HEK293T (cell line): ENCODE measurements around the gene SLF2.

ENCODE experiments used
- CTCF ChIA-PET: fragments of 350-600 bp; formaldehyde crosslinking; extraction: SDS; loops from one replicate; lab custom pipeline; 2021; ENCODE audit warnings: antibody characterized with exemption, inconsistent platforms; lab: Yijun Ruan, JAX
- POLR2A ChIA-PET: fragments of 350-600 bp; formaldehyde crosslinking; extraction: SDS; loops from one replicate; lab custom pipeline; 2020; ENCODE audit warnings: antibody characterized with exemption, inconsistent platforms; lab: Yijun Ruan, JAX
- DNase-seq: peaks from one replicate; pipeline ENCODE4 v3.0.0; 2012; ENCODE audit warnings: mixed read lengths; ENCODE audit errors: extremely low spot score
- ARNT ChIP-seq: fragments of 450-650 bp; IDR thresholded peaks from 2 replicates; pipeline ENCODE4 v1.6.1; 2017; ENCODE audit warnings: mild to moderate bottlenecking
- BHLHE40 ChIP-seq: fragments of 450-650 bp; IDR thresholded peaks from 2 replicates; pipeline ENCODE4 v1.6.1; 2016; ENCODE audit warnings: mild to moderate bottlenecking, moderate library complexity, borderline replicate concordance
- CTBP1 ChIP-seq: fragments of 450-650 bp; IDR thresholded peaks from 2 replicates; pipeline ENCODE4 v1.6.1; 2016; ENCODE audit warnings: borderline replicate concordance
- ELF4 ChIP-seq: fragments of 450-650 bp; IDR thresholded peaks from 2 replicates; pipeline ENCODE4 v1.6.1; 2017; ENCODE audit warnings: antibody characterized with exemption
- FOXA1 ChIP-seq: fragments of 450-650 bp; IDR thresholded peaks from 2 replicates; pipeline ENCODE4 v1.6.1; 2016; ENCODE audit warnings: mild to moderate bottlenecking
- FOXK2 ChIP-seq: fragments of 450-650 bp; IDR thresholded peaks from 2 replicates; pipeline ENCODE4 v1.6.1; 2016; ENCODE audit warnings: mild to moderate bottlenecking
- FOXM1 ChIP-seq: fragments of 450-650 bp; IDR thresholded peaks from 2 replicates; pipeline ENCODE4 v1.6.1; 2017; ENCODE audit warnings: mild to moderate bottlenecking, borderline replicate concordance
- HDGF ChIP-seq: fragments of 450-650 bp; IDR thresholded peaks from 2 replicates; pipeline ENCODE4 v1.6.1; 2017; ENCODE audit warnings: antibody characterized with exemption, borderline replicate concordance
- L3MBTL2 ChIP-seq: fragments of 450-650 bp; conservative IDR thresholded peaks from 2 replicates; pipeline ENCODE4 v1.6.1; 2016; ENCODE audit warnings: mild to moderate bottlenecking
- LEF1 ChIP-seq: fragments of 450-650 bp; IDR thresholded peaks from 2 replicates; pipeline ENCODE4 v1.6.1; 2017; ENCODE audit warnings: mild to moderate bottlenecking, borderline replicate concordance
- NFRKB ChIP-seq: fragments of 450-650 bp; IDR thresholded peaks from 2 replicates; pipeline ENCODE4 v1.6.1; 2016; ENCODE audit warnings: mild to moderate bottlenecking, moderate library complexity
- SP1 ChIP-seq: fragments of 450-650 bp; IDR thresholded peaks from 2 replicates; pipeline ENCODE4 v1.6.1; 2017
- SUZ12 ChIP-seq: fragments of 450-650 bp; IDR thresholded peaks from 2 replicates; pipeline ENCODE4 v1.6.1; 2016; ENCODE audit warnings: mild to moderate bottlenecking
- TARDBP ChIP-seq: fragments of 450-650 bp; IDR thresholded peaks from 2 replicates; pipeline ENCODE4 v1.6.1; 2016
- ZNF384 ChIP-seq: fragments of 450-650 bp; IDR thresholded peaks from 2 replicates; pipeline ENCODE4 v1.6.1; 2016
- TF ChIP-seq, protein P1 (sequence below): fragments of 450-650 bp; IDR thresholded peaks from 2 replicates; pipeline ENCODE4 v1.6.1; 2016

Gene SLF2

DNA sequence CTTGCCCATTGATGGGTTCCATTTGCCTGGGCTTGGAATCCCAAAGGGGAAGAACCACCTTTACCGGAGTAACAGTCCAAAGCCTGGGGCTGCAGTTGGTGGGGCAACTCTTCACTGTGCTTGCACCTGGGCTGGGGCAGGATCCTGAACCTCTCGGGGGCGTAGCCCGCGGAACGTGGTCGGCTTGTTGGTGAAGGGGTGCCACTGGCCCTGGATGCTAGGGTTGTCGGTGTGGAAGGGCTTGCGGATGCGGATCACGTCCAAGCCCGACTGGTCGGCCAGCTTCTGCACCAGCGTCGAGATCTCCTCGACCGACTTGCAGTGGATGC, 73.8 kb downstream of the SLF2 start:
- POLR2A ChIA-PET: interaction anchor here (0.7 to 1.9 kb wide), 3 partner anchors 12 to 32 kb away, joined by 3 to 5 read pairs (median 4); no protein-coding TSS in a partner anchor
- no peak for TF ChIP-seq NFRKB
- no peak for TF ChIP-seq FOXK2
- TF ChIP-seq FOXM1: no peak
- TF ChIP-seq SP1: no peak
- TF ChIP-seq FOXA1: no peak
- no peak for TF ChIP-seq BHLHE40
- TF ChIP-seq HDGF: no peak
- TF ChIP-seq, protein P1, sequence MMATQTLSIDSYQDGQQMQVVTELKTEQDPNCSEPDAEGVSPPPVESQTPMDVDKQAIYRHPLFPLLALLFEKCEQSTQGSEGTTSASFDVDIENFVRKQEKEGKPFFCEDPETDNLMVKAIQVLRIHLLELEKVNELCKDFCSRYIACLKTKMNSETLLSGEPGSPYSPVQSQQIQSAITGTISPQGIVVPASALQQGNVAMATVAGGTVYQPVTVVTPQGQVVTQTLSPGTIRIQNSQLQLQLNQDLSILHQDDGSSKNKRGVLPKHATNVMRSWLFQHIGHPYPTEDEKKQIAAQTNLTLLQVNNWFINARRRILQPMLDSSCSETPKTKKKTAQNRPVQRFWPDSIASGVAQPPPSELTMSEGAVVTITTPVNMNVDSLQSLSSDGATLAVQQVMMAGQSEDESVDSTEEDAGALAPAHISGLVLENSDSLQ: no peak
- no peak for TF ChIP-seq LEF1
- TF ChIP-seq CTBP1: no peak
- TF ChIP-seq ZNF384: no peak
- TF ChIP-seq ELF4: no peak
- no peak for TF ChIP-seq SUZ12
- no peak for TF ChIP-seq L3MBTL2
- no peak for TF ChIP-seq TARDBP
- no peak for TF ChIP-seq ARNT
- CTCF ChIA-PET: interaction anchor here (1.3 to 1.9 kb wide), 2 partner anchors 13 to 63 kb away, joined by 3 to 4 read pairs; partner anchors contain the start of gene LZTS2
- DNase-seq: no peak

DNA sequence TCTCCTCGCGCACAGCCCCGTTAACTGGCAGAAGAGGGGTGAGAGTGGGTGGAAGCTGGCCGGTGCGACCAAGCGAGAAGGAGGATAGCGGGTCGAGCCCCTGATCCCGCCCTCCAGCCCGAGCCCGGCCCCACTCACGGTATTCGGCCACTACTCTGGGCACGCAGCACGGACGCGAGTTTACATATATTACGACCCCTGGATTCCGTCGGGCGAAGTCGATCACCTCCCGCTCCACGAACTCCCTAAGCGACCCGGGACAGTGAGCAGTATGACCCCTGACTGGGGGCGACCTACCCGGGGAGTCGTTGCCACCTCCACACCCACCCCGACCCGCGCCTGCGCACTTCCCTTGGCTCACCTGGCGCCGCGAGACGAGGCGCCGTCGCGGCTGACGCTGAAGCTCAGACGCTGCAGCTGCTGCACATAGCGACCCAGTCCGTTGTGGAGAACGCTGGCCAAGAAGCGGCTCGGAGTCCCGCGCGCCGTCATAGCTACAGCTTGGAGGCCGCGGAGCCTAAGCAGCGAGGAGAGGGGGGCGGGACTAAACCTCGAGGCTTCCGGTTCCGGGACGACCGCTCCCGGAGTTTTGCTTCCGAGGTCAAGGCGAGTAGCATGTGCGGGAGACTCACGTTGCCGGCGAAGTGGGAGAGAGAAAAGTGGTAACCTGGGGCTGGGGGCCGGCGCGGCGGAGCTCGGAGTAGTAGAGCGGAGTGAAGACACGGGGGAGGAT, 74.4 kb downstream of the SLF2 start, which contains the start of the genes MRPL43 and TWNK:
Gene MRPL43, minus strand, starts transcription at position 546 of the 733 bp plus-strand sequence. Its CDS starts 54 bp downstream, at position 492.
Gene TWNK, plus strand, starts transcription at position 592 of the 733 bp plus-strand sequence. CDS start 668 bp downstream, outside the sequence.
- peak; percentile 64 for TF ChIP-seq ELF4
- TF ChIP-seq SUZ12: no peak
- TF ChIP-seq, protein P1: peak; percentile 66
- TF ChIP-seq L3MBTL2: peak; percentile 99
- TF ChIP-seq FOXK2: no peak
- CTCF ChIA-PET: interaction anchor here (1.3 to 1.9 kb wide), 2 partner anchors 12 to 62 kb away, joined by 3 to 4 read pairs; partner anchors contain the start of gene LZTS2
- POLR2A ChIA-PET: interaction anchor here (0.7 to 1.2 kb wide), 8 partner anchors 11 to 74 kb away, joined by 3 to 5 read pairs (median 4); partner anchors contain the start of gene SLF2
- DNase-seq: peak; percentile 95

- CTCF ChIA-PET: interaction anchor here (1.3 kb wide), 1 partner anchor 62 kb away, joined by 3 read pairs; no protein-coding TSS in a partner anchor
- DNase-seq: no peak
- no peak for TF ChIP-seq SP1
- TF ChIP-seq, protein P1: no peak
- no peak for TF ChIP-seq SUZ12
- no peak for TF ChIP-seq ZNF384
- TF ChIP-seq ELF4: no peak
- TF ChIP-seq FOXK2: no peak
- TF ChIP-seq HDGF: no peak
- no peak for TF ChIP-seq CTBP1
- TF ChIP-seq TARDBP: no peak
- TF ChIP-seq L3MBTL2: no peak
- no peak for TF ChIP-seq LEF1
- POLR2A ChIA-PET: interaction anchor here (0.8 to 1.3 kb wide), 9 partner anchors 11 to 74 kb away, joined by 3 to 12 read pairs (median 4); partner anchors contain the start of genes LZTS2 and SLF2
These were observed 74.9 kb downstream of the SLF2 start for GRCh38 chr10:100987685-100988049.

DNA sequence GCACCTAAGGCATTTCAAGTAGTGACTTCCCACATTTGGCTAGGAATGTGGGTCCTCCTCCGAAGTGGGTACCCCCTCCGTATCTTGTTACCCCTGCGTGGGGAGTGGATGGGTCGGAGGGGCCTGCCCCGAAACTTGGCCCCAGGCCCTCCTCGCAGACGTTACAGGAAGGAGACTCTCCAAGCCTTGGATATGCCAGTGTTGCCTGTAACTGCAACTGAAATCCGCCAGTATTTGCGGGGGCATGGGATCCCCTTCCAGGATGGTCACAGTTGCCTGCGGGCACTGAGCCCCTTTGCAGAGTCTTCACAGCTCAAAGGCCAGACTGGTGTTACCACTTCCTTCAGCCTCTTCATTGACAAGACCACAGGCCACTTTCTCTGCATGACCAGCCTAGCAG, 75.4 kb downstream of the SLF2 start:
- POLR2A ChIA-PET: interaction anchor here (1.1 to 1.3 kb wide), 2 partner anchors 10 to 55 kb away, joined by 3 to 12 read pairs; partner anchors contain the start of gene LZTS2
- CTCF ChIA-PET: no interaction called here
- DNase-seq: no peak
- TF ChIP-seq TARDBP: no peak

GRCh38 chr10:100989088-100989487, 76.3 kb downstream of the SLF2 start:
- TF ChIP-seq TARDBP: no peak
- no peak for TF ChIP-seq LEF1
- TF ChIP-seq FOXK2: no peak
- TF ChIP-seq ZNF384: no peak
- TF ChIP-seq ELF4: no peak
- TF ChIP-seq L3MBTL2: no peak
- no peak for TF ChIP-seq NFRKB
- TF ChIP-seq FOXA1: no peak
- no peak for TF ChIP-seq SP1
- TF ChIP-seq FOXM1: no peak
- no peak for TF ChIP-seq SUZ12
- no peak for TF ChIP-seq ARNT
- TF ChIP-seq, protein P1: no peak
- no peak for TF ChIP-seq CTBP1
- no peak for TF ChIP-seq BHLHE40
- DNase-seq: no peak
- CTCF ChIA-PET: no interaction called here
- POLR2A ChIA-PET: interaction anchor here (0.7 to 1.3 kb wide), 2 partner anchors 9 to 29 kb away, joined by 3 to 12 read pairs; partner anchors contain the start of gene LZTS2
